ENCODE results near the gene CAB39L.

DNA sequence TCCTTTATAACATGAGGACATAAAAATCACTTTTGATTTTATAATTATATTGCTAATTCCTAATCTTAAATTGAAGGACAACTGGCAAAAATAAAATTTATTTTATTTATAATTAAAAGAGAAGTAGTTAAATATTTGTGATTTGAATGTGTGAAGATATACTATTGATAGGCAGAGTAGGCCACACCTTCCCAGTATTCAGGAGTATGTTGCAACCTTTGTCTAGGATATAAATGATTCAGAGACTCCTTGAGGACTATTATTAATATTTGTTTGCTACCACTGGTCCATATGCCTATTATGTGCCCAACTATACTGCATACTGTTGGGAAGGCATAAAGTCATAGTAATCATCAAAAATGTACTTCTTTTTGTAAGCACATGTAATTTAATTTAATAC, 101.9 kb downstream of the CAB39L start:
- TF ChIP-seq POLR2AphosphoS5 (IDR thresholded peaks at IDR 0.05) (no peak), POLR2A (IDR thresholded peaks at IDR 0.05; ENCODE audit: low read depth) (no peak)
- TF ChIP-seq, protein P1, sequence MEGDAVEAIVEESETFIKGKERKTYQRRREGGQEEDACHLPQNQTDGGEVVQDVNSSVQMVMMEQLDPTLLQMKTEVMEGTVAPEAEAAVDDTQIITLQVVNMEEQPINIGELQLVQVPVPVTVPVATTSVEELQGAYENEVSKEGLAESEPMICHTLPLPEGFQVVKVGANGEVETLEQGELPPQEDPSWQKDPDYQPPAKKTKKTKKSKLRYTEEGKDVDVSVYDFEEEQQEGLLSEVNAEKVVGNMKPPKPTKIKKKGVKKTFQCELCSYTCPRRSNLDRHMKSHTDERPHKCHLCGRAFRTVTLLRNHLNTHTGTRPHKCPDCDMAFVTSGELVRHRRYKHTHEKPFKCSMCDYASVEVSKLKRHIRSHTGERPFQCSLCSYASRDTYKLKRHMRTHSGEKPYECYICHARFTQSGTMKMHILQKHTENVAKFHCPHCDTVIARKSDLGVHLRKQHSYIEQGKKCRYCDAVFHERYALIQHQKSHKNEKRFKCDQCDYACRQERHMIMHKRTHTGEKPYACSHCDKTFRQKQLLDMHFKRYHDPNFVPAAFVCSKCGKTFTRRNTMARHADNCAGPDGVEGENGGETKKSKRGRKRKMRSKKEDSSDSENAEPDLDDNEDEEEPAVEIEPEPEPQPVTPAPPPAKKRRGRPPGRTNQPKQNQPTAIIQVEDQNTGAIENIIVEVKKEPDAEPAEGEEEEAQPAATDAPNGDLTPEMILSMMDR (IDR thresholded peaks at IDR 0.05), result no peak
